HG02610 (cell line): Measurements from ENCODE around the gene STXBP4.
"Not testable (repeated sequence)": the region's sequence is repeated elsewhere in the genome, so short reads cannot be mapped to it uniquely, and the experiment has no call there.

Source experiments
- ATAC-seq: cut with Tn5 transposase; IDR thresholded peaks from one replicate; pipeline ENCODE4 v1.9.1; 2021; ENCODE audit warnings: mild to moderate bottlenecking, moderate library complexity; ENCODE audit not compliant: unreplicated experiment

The STXBP4 gene

GRCh38 chr17:55038291-55038690 lies 69.7 kb downstream of the STXBP4 start:
- ATAC-seq = no peak

DNA sequence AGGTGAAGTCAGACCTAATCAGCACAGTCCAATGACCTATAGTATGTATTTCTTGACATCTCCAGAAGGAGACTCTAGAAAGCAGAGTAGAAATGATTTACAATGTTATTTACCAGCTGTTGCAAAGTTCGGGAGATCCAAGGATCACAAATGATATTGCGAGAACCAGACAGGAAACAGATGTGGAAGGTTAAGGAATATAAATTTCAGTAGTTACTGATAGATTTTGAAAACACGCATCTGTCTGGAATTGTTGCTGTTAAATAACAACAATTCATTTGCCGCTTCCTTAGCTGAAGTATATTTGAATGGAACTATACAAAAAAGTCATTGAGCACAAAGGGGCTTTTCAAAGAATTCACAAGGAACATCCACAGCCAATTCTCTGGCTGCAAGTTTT lies 72.0 kb downstream of the STXBP4 start:
- no peak for ATAC-seq

- no peak for ATAC-seq
Measured at GRCh38 chr17:55053855-55054254, 85.3 kb downstream of the STXBP4 start.

DNA sequence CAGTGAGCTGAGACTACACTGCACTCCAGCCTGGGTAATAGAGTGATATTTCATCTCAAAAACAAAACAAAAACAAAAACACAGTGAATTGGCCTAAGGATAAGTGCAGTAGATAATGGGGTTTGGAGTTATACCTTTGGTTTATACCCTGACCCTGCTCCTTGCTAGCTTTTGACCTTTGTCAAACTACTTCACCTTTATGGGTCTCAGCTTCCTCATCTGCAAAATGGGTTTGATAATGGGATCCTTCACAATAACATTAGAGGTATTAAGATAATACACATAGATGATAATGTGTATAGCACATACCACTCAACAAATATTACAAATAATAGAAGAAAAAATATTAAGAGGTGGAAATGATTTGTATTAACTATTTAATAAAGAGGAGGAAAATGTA lies 85.9 kb downstream of the STXBP4 start:
- ATAC-seq = no peak

- ATAC-seq = no peak
Measured at GRCh38 chr17:55056526-55056925, 88.0 kb downstream of the STXBP4 start.

- ATAC-seq = no peak
Measured at GRCh38 chr17:55057184-55057583, 88.6 kb downstream of the STXBP4 start.

DNA sequence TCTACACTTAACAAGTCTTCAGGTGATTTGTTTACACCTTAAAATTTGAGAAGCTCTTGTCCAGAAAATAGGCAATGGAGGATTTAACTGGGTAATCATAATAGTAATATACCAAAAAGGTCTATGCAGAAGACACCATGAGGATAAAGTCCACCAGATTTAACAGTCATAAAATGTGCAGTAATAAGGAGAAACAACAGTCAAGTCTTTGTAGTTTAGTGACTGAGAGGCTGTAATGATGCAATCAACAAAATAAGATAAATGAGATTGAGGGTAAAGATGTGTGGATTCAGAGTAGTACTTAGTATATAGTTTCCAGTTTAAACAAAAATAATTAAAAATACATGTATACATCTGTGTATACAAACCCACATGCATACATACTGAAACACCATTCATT lies 91.2 kb downstream of the STXBP4 start:
- ATAC-seq = no peak

- no peak for ATAC-seq
Measured at GRCh38 chr17:55062921-55063320, 94.4 kb downstream of the STXBP4 start.

- ATAC-seq = no peak
Measured at GRCh38 chr17:55063885-55064874, 95.6 kb downstream of the STXBP4 start.

DNA sequence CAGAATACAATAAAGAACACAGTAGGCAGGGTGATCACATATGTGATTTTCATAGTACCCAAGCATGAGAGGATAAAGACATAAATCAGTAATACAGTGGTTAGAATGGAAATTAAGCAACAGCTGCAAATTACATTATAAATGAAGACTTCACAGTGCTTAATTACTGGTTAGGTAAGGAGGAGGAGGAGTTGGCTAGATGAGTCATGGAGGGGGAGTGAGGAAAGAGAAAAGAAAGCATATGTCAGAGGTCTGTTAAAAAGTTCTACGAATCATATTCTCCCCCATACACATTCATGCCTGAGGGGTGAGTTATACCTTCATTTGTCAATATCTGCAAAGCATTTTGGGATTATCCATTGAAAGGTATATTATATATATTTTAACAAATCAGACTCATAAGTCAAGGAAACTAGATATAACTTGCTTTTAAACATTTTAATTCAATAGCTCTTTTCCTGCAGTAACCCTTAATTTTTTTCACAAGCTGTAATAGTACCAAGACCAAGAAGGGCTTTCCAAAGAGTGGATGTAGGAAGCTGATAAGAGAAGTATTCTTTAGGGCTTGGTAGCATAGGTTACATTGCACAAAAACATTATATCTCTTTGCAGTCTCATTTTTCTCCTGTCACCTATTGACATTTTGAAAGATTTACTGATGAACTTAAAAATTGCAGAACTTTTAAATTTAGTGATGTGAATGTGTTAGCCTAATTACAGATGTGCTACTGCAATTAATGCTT lies 99.3 kb downstream of the STXBP4 start:
- ATAC-seq = no peak

DNA sequence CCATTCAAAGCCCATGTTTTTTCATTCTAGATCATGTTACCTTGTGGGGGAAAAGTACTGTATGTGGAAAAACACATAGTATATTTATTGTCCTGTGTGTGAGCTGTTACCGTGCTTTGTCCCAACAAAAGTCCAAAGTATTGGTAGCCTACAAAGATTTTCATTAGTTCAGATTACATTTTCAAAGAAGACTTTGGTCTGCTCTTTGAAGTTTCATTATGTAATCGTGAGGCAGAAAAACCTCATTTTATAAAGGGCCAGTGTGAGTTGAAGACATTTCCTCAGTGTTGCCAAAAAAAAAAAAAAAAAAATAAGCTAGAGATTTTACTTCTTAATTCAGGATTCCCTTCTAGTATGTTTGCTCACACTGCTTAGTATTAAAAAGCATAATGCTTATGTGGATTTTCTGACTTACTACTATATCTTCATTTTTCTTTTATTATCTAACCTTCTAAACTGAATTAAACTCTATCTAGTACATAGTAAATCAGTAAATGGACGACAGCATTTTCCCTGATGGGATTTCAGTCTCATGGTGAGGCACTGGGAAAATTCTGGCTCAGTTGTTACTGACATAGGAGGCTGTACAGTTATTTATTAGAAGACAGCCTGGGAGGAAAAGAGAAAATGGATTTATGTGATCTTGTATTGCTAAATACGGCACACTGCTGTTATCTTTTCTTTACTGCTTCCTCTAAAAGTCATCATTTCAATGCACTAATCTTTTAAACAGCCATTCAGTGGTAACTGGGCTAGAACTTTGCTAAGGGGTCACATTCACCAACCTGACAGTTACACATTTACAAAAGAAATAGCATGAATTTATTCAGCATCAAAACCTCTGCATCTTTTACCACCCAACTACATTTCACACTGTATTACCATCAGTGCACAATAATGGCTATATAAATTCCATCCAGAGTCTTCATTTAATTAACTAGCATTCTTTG lies 100.6 kb downstream of the STXBP4 start:
- ATAC-seq = no peak

DNA sequence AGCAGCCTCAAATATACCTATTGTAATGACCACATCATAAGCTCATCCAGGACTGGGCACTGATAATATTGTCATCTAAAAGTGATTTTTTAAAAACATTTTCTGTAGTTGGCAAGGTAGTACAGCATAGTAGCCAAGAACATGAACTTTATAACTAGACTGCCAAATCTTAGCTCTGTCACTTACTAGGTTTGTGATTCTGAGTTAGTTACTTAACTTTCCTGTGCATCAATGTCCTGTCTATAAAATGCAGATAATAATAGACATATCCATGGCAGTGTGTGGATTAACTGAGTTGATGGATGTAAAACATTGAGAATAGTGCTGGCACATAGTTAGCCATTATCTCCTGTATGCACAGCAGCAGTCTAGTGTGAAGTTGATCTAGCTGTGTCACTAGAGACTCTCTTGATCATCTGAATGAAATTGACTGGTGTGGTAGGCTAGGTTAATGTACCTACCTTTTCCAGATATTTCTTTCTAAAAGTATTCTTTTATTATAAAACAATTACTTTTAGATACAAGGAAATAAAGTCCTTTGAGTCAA lies 101.5 kb downstream of the STXBP4 start:
- no peak for ATAC-seq

DNA sequence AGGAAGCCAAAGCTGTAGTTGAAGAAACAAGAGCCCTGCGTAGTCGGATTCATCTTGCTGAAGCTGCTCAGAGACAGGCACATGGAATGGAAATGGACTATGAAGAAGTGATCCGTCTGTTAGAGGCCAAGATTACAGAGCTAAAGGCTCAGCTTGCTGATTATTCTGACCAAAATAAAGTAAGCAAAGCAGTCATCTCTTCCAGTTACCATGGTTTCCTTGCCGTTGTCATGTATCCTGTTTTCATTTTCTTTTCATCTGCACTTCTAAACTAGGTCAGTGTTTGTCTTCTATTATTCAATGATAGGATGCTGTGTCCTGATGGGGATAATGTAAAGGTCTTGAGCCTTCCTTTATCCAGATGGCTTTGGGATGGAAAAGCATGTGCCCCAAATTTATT lies 104.3 kb downstream of the STXBP4 start:
- ATAC-seq = peak; percentile 45

- not testable (repeated sequence) for ATAC-seq
Measured at GRCh38 chr17:55073467-55073866, 104.9 kb downstream of the STXBP4 start.

GRCh38 chr17:55081559-55081958 lies 113.0 kb downstream of the STXBP4 start:
- ATAC-seq = no peak

DNA sequence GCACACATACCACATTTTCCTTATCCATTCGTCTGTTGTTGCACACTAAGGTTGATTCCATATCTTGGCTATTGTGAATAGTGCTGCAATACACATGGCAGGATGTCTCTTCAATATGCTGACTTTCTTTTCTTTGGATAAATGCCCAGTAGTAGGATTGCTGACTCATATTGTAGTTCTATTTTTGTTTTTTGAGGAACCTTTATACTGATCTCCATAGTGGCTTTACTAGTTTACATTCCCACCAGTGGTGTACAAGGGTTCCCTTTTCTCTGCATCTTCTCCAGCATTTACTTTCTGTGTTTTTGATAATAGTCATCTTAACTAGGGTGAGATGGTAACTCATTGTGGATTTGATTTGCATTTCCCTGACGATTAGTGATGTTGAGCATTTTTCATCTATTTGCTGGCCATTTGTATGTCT lies 118.1 kb downstream of the STXBP4 start:
- ATAC-seq = no peak

- ATAC-seq = no peak
Measured at GRCh38 chr17:55089256-55089655, 120.7 kb downstream of the STXBP4 start.

GRCh38 chr17:55090079-55090492 lies 121.5 kb downstream of the STXBP4 start:
- ATAC-seq = peak; percentile 99

DNA sequence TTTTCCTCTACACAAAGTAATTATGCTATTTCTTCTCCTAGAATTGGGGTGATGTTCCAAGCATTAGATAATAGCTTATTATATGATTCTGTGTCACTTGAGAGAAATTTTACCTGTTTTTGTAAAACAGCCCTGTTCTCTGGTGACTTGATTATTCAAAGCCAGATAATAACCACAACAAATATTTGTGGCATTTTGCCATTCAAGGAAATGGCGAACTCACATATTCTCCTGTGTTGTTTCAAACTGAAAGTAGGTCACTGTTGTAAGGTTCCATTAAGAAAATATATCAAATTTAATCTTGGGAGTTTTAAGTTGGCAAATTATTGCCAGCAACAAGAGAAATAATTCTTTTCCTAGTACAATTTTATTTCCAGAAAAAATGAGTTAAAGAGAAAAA lies 124.8 kb downstream of the STXBP4 start:
- ATAC-seq = no peak

- ATAC-seq = no peak
Measured at GRCh38 chr17:55098765-55099164, 130.2 kb downstream of the STXBP4 start.
